Right lung (tissue), 5 donors: ENCODE results near the gene IL18R1. TPM values are rescaled to one million over a fixed set of nuclear protein-coding genes. Genes with fewer than 3 reads are reported as not detected.

ENCODE experiments used
- DNase-seq, 2 donors: peaks; one replicate each; pipeline ENCODE4 v3.0.0-alpha.2; 2013
- polyA plus RNA-seq, 5 donors: library from polyadenylated mRNA; unstranded; fragments of 120-200 nt; gene quantifications; one replicate each; pipeline versions ENCODE4 v1.2.1 to v1.2.3, GENCODE V29; 2013; ENCODE audit warnings: inconsistent platforms in 1 of 5, low replicate concordance in 1 of 5; ENCODE audit not compliant: insufficient read length in 5 of 5, insufficient read depth in 1 of 5

The IL18R1 gene
- polyA plus RNA-seq, 5 donors = 2.2 to 5.6 (median 4.0) TPM

DNA sequence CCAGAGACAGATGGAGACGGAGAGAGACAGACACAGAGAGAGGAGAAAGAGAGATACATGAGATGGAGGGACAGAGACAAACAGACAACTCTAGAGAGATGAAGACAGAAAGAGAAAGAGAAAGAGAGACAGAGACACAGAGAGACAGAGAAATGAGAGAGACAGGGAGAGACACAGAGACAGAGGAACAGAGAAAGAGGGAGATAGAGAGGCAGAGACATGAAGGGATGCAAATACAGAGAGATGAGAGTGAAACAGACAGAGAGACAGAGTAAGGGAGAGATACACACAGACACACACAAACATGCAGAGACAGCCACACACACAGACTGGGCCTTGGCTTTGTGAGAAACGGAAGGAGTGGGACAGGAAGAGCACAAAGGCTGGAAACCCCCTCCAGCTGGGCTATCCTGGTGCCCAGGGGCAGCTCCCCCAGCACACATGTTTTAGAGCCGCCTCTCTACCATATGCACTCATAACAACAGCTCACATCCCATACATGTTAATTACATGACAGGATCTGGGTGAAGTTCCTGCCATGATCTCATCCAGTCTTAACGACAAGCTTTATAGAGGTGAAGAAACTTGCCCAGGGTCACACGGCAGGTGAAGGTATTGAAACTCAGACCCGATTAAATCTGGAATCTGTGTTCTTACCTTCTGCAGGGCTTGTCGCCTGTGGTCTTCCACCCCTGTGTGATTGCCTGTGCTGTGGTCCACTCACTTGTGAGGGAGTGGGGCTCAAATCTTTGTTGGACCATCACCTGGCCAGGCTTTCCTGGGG lies 32.4 kb downstream of the IL18R1 start:
- no peak for DNase-seq

DNA sequence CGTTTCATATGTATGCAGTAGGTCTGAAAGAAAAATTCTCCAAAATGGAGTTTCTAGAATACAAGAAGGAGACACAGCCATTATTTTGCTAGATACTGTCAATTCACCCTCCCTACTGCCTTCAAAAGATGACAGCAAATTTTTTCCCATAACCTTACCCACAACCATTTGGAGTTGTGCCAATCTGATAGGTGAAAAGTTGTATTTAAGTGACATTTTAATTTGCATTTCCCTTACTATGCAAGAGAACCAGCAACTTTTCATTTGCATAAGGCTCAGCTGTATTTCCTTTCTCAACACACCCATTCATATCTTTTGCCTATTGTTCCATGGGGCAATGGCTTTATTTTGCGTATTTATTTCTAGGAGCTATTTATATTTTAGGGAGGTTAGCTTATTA lies 36.0 kb downstream of the IL18R1 start:
- no peak for DNase-seq

GRCh38 chr2:102392096-102392495 lies 36.5 kb downstream of the IL18R1 start:
- DNase-seq = no peak

DNA sequence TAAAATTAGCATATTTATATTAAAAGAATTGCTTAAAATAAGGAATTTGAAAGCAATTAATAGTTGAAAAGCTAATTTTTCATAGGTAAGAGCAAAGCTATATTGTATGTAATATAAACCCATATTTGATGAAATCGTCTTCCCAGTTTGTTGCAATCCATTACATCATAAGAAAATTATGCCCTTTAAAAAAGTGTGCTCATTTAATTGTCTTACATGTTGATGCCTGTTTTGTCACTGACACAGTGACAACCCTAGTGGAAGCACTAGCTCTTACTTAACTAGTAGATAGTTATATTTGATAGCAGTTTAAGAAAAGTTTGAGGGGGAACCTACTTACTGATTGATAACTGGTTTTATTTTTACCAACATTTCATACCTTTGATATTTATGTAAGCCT lies 37.3 kb downstream of the IL18R1 start:
- DNase-seq = no peak

DNA sequence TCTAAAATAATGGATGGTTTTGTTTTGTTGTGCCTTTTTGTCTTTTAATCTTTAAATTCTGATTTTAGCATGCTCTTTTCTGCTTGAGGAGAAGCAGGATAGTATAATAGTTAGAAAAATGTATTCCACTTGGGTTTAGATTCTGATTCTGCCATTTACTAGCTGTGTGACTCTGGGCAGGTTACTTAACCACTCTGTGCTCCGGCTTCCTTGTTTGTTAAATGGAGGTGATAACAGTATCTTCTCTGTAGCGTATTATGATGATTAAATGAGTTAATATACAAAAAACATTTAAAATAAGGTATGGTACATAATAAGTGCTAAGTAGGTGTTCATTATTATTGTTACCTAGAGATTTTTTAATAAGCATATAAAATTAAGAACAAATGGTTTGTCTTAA lies 40.4 kb downstream of the IL18R1 start:
- DNase-seq = no peak

DNA sequence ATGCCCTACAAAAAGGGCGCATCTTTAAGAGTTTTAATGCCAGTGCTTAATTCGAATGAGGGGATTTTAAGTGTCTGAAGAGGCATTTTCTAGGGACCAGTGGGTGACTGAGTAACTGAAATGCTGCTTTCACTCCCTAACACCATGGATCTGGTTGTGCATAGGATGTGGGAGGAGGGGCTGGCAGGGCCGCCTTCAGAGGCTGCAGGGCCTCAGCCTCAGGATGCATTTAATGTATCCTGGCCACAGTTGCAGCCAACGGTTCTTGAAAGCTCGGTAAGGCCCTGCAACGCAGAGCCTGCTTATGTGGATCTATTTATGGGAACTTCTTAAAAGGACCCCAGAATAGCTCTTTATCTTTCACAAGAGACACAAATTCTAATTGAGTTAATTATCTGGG lies 41.6 kb downstream of the IL18R1 start:
- no peak for DNase-seq

- no peak for DNase-seq
Measured at GRCh38 chr2:102399499-102400141, 44.0 kb downstream of the IL18R1 start.

GRCh38 chr2:102401456-102401855 lies 45.9 kb downstream of the IL18R1 start:
- no peak for DNase-seq

GRCh38 chr2:102401865-102402264 lies 46.3 kb downstream of the IL18R1 start:
- DNase-seq = no peak

DNA sequence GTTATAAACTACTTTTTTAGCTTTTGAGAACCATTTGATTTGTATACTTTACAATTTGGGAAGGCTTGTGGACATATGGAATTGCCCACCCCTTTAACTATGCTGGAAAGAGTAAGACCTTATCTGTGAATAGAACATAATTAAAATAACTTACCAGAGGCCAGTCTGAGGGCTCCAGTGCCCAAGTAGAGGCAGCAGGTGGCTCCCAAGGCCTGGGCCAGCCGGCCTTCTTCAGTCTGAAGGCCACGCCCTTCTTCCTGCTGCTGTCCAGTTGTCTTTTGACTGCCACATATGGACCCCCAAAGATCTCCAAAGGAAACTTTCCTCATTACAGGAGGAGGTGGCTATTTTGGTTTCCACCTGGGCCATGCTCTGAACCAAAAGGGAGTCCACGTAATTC lies 55.4 kb downstream of the IL18R1 start:
- no peak for DNase-seq

- no peak for DNase-seq
Measured at GRCh38 chr2:102412199-102412598, 56.6 kb downstream of the IL18R1 start.

DNA sequence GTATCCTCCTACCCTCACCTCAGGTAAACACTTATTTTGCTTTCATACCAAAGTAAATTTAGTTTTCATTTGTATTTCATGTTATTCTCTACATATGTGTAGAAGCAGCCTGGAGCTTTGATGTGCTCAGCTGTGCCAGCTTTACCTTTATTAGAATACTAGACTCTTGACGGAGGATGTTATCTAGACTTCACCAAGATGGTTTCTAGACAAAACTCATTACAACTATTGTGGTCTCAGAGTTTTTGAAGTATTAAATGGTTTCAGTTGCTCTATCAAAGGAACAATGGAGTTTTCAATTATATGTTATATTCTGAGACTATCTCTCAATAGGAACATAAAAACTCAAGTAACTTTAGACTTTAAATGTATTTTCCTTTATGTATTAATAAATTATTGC lies 62.4 kb downstream of the IL18R1 start:
- DNase-seq = no peak

DNA sequence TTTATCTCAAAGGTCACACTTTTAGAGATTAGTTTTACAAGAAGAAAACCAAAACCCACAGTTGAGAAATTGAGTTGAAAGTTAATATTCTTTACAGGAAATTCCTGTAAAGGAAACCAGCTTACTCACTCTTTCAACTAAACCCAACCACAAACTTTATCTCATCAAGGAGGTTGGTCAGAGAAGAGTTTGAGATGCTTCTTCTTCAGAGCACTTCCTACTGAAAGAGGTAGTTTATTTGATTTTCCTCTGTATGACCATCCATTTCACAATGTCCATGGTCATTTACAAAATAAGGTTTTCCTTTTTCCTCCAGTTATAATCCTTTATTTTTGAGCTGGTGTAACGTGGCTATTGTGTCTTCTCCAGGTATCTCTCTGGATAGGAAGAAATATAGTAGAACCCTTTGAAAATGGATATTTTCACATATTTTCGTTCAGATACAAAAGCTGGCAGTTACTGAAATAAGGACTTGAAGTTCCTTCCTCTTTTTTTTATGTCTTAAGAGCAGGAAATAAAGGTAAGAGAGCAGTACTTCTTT lies 62.9 kb downstream of the IL18R1 start:
- DNase-seq = no peak

- no peak for DNase-seq
Measured at GRCh38 chr2:102420290-102420689, 64.7 kb downstream of the IL18R1 start.

DNA sequence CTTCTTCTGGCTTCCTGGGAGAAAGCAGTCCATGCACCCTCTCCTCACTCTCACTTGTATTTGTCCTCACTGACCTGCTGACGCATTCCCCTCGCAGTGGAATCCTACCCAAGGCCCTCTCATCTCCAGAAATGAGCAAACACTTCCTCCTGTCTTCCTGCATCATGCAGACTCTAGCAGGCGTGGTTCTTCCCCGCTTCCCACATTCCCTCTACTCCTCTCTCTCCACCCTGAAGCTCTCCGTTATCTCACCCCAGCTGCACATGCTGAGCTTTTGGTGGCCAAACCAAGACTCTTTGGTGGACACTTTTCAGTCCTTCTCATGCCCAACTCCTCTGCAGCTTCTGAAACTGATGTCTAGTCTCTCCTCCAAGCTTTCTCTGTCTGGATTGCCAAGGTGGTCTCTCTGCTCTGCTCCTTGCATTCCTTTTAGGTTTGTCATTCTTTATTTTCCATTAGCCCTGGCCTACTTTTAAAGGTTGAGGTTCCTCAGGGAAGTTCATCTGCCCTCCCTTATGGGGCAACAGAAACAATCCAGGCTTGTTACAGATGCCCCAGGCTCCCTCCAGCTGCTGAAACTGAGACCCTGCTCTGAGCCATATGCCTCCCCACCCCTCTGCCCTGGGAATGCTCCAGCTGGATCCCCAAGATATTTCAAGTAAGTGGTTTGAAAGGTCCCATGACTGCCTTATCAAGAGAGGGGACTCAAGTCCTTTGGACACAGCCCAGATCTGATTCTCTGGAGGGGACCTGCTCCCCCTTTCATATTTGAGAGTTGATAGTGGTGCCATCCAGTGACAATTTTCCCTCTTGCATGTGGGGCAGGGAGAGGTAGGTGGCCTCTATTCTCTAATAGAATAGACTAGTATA lies 66.5 kb downstream of the IL18R1 start:
- DNase-seq = no peak

DNA sequence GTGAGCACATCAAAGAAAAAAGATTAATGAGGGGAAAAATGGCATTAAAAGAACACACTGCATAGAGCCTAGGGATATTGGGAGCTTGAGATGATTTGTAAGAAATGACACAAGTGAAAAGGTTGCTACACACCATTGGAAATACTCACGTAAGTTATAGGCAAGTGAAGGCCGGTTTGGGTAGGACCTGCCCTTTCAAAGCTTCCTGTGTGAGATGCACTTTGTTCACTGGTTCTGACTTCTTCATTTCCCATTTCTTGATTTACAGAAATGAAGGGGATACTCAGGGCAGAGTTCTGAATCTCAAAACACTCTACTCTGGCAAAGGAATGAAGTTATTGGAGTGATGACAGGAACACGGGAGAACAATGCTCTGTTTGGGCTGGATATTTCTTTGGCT lies 67.3 kb downstream of the IL18R1 start, which contains the start of gene IL18RAP:
Gene IL18RAP (plus strand): TSS at position 251 of the 400 bp plus-strand sequence. CDS start 118 bp downstream, at position 369.
- DNase-seq = no peak

DNA sequence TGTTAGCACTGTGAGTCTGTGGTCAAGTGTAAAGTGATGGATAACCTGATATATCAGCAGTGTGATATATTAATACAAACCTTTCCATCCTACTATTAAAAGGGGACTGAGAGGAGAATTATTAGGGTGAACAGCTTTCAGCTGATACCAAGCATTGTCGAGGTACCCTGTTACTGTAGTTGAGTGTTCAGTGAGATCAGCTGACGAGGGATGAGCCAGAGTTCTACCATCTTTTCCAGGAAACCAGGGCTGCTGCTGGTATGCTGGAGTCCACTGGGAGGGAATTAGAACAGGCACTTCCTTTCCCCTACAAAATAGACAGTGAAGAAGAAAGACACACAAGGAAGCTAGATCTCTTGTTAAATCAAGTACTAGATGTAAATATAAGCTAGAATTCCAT lies 67.8 kb downstream of the IL18R1 start:
- DNase-seq = no peak

DNA sequence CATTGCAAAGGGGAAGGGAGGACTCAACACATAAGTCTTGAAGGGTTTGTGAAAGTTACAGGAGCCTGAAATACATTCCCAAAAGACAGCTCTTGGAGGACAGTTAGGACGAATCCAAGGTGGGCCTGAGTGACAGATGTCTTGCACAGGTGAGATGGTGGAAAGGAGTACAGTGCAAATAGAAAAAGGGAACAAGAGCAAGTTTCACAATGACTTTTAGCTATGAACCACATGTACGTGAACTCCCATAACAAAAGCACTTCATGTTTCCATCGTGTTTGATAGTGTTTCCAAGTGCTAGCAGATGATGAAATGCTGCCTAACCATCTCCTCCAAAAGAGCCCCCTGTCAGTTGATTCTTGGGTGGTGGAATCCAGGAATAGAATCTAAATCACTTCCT lies 69.2 kb downstream of the IL18R1 start:
- DNase-seq = no peak

DNA sequence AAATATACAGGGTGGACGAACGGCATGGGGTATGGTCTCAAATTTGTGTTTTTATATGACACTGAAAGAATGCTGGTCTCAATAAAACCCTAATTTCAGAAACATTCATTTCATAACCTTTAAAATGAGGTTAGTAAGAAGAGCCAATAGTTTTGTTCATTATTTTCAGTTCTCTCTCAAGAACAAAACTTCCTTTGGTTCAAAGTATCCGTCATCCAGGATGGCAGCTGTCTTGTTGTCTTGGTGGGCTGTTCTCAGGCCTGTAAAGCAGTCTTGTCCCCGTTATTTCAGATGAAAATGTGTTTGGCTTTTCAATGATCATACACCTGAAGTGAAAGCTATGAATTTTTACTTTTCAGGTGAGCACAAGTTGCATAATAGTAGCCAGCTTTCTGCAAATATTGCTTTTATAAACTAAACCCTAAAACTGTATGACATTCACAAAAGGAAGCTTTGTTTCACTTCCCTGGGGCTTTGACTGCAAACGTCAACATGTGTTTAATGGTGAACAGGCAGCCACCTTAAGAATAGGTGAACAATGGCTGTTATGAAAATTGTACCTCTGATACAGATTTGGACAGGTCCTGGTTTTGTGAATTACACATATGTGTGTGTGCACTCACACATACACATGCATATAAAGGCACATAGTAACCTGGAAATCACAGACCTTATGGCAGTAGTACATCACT lies 70.0 kb downstream of the IL18R1 start:
- DNase-seq = no peak

GRCh38 chr2:102427249-102427648 lies 71.7 kb downstream of the IL18R1 start:
- no peak for DNase-seq

- no peak for DNase-seq
Measured at GRCh38 chr2:102428573-102428972, 73.0 kb downstream of the IL18R1 start.

GRCh38 chr2:102432386-102432785 lies 76.8 kb downstream of the IL18R1 start:
- no peak for DNase-seq
